T1000 (cell line): ENCODE measurements around the gene DES.

Source experiments
- DNase-seq: peaks from one replicate; lab custom pipeline; 2025; ENCODE audit warnings: mixed read lengths; lab: John Stamatoyannopoulos, UW

Gene DES

DNA sequence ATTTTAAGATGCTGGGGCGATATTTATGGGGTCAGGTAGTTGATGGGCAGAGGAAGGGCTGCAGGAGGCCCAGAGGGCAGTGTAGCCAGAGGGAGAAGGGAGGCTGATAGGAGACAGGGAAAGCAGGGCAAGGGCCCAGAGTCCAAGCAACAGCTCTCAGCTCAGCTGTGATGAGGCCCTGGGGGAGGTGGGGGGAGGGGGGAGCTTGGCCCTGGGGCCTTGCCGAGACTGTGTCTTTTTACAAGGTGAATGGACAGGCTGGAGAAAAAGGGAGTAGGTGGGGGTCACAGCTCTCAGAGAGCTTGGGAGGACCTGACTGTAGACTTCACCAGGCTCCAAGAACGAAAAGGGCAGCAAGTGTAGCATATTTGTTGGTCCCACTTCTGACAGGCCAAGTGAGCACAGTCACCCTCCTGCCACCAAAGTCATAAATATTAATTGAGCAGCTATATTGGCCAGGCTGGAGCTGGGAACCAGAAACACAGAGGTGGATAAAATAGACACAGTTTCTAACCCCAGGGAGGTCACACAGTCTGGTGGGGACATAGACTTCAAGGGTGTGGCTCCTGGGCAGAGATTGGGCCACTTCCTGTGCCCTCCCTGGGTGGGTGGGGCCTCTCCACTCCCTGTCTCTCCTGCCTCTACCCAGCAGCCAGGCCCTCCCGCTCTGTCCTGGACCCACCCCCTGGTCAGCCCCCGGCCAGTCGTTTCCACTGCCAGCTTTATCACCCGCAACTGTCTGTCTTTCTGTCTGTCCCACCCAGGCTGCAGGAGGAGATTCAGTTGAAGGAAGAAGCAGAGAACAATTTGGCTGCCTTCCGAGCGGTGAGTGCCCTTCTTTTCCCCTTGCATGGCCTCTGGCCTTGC lies 1.4 kb downstream of the DES start:
- DNase-seq: no peak

- DNase-seq: no peak
Measured at GRCh38 chr2:219420687-219421086, 2.5 kb downstream of the DES start.

DNA sequence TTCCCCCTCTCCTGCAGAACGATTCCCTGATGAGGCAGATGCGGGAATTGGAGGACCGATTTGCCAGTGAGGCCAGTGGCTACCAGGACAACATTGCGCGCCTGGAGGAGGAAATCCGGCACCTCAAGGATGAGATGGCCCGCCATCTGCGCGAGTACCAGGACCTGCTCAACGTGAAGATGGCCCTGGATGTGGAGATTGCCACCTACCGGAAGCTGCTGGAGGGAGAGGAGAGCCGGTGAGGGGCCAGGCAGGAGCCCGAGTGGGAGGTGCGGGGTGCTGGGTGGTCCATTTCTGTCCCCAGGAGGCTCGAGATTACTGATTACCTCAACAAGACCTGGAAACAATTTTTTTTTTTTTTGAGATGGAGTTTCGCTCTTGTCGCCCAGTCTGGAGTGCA lies 3.1 kb downstream of the DES start:
- DNase-seq: no peak

DNA sequence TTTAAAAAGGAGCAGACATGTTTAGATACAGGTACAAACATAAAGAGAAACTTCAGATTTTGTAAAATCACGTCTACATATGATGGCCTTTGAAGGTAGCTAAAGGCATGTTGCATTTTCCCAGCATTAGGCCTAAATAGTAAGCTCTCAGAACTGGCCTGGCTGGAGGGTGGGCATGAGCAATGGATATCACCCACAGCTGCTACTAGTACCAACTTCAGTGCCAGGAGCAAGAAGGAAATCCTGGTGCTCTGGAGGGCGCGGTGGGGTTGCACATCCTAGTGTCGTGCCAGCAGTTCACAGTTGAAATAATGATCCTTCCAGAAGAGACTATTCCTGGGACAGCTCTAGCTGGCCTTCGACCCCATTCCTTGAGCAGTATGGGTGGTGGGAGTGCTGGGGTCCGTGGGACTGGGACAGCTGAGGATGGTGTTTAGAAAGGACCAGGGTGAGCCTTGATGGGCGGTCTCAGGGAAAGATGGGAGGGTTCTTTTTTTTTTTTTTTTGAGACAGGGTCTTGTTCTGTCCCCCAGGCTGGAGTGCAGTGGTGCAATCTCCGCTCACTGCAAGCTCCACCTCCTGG lies 4.9 kb downstream of the DES start:
- no peak for DNase-seq

- DNase-seq: no peak
Measured at GRCh38 chr2:219423652-219424377, 5.6 kb downstream of the DES start.

DNA sequence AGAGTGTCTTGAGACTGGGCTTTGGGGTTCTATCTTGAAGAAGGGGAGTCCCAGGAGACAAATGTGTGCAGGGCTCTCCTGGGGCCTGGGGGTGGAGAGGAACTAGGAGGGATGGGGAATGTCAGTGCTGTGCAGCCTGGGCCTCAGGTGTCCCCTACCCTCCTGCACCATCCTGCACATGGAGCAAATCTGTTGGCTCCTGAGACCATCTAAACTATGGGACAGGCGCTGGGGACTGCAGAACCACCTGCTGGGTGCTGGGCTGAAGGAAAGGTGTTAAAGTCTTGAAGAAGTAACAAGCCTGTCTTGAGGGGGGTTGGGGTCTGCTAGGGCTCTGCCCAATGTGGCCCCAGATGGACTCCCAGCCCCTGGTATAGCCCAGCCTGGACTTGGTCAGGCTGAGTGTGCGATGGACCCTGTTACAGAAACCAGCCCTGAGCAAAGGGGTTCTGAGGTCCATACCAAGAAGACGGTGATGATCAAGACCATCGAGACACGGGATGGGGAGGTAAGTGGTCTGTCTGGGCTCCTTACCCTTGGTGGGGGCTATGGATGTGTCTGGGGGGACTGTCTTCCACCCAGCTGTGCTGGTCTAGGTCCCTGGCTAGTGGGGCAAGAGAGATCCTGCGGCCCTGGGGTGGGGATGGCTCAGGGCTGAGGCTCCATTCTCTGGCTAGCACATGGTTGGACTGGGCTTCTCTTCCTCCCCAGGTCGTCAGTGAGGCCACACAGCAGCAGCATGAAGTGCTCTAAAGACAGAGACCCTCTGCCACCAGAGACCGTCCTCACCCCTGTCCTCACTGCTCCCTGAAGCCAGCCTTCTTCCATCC lies 7.3 kb downstream of the DES start:
- no peak for DNase-seq

DNA sequence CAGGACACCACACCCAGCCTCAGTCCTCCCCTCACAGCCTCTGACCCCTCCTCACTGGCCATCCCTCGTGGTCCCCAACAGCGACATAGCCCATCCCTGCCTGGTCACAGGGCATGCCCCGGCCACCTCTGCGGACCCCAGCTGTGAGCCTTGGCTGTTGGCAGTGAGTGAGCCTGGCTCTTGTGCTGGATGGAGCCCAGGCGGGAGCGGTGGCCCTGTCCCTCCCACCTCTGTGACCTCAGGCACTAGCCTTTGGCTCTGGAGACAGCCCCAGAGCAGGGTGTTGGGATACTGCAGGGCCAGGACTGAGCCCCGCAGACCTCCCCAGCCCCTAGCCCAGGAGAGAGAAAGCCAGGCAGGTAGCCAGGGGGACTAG lies 7.9 kb downstream of the DES start:
- no peak for DNase-seq

DNA sequence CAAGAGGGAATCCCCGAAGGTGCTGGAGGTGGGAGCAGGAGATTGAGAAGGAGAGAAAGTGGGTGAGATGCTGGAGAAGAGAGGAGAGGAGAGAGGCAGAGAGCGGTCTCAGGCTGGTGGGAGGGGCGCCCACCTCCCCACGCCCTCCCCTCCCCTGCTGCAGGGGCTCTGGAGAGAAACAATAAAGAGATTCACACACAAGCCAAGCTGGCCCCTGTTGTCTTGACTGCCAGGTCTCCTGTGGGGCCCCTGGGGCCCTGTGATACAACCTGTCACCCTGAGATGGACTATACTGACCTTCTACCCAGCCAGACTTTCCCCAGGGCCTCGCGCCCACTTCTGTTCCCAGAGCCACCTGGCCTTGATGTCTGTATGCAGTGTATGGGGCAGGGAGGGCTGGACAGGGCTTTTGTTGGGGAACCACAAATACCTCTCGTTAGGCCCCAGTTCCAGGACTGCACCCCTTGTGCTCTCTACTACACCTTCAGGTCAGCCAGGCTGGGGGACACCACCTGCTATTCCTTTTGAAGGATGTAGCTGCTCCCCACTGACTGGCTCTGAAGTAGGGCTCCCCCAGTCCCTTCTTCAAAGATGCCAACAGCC lies 8.5 kb downstream of the DES start:
- no peak for DNase-seq

GRCh38 chr2:219428469-219428868 lies 10.3 kb downstream of the DES start:
- DNase-seq: no peak

DNA sequence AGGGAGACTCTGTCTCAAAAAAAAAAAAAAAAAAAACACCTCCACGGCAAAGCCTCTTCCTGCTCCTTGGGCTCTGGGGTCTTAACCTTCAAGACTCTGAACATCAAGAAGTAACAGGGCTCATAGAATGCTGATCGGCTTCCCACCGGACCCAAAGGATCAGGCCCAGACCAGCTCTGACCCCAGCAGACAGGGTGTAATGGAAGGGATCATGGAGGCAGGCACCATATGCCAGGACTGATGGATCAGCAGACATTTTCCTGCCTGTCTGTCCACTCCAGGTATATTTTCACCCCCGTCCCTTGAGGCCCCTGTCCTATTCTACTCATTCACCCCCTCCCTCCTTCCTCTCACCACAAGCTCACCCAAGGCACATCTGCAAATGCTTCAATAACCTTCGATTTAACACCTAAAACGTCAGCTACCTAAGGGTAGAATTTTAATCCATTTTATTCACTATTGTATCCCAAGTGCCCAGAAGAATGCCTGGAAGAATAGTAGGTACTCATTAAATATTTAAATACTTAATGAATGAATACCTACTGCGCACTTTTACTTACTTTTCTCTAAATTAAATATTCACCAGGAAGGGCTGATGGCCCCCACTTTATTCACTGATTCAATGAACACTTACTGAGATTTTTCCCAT lies 11.9 kb downstream of the DES start:
- DNase-seq: no peak

- DNase-seq: no peak
Measured at GRCh38 chr2:219430633-219431615, 12.7 kb downstream of the DES start.

DNA sequence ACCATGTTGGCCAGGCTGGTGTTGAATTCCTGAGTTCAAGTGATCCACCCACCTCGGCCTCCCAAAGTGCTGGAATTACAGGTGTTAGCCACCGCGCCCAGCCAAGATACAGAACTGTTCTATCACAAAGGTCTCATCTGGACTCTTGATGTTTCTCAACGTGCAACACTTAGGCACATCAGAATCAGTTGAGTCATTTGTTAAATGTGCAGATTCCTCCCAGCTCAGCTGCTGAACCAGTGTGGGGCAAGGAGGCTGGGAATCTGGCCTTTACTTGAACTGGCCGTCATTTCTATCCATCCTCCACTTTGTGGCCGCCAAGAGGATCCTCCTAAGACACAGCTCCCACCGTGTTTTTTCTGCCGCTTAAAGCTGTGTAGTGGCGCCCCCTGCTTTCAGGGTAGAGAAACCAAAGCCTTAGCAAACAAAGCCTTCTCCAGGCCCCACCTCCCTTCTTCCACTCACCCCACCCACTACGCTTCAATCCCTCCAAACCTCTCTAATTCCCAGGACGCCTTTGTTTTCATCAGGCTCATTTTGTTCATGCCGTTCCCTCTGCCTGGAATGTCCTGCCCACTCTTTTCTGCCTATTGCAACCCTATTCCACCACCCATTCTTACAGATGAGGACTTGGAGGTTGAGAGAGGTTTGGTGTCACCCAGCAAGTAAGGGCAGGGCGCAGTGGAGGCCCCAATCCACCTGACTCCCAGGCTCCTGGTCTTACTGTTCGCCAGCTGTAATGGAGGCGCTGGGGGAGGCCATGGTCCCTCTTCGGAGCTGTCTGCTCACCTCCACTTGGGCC lies 15.7 kb downstream of the DES start:
- no peak for DNase-seq

DNA sequence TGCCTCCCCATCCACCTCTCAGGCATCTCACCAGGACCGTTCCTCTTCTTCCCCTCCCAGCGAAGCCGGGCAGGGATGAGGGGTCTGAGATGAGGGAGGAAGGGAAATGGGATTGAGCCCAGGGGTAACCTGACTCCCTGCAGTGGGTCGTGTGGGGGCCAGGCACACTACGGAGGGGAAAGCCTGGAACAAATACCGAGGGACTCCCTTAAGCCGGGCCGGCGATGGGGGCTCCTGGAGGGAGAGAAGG lies 16.2 kb downstream of the DES start:
- DNase-seq: no peak

- DNase-seq: no peak
Measured at GRCh38 chr2:219434718-219435525, 16.7 kb downstream of the DES start, which contains the start of gene SPEG. Gene SPEG, plus strand, starts transcription at chr2:219434843. Its CDS starts 135 bp downstream, at chr2:219434978.

DNA sequence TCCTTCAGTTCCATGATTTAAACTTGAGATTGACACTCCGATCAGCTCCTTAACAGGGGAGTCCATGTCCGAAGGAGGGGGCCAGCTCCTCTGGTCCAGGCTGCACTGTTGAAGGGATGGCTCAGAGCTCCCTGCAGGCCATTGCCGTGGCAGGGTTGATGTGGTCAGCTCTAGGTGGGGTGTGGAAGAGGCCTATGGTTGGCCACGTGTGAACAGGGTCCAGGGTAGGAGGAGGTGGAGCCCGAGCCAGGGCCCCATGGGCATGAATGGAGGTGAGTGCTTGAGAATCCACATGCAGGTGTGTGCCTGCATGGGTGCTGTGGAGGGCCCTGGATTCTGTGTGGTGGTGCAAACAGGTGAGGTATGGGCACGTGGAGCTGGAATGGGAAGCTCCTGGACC lies 17.5 kb downstream of the DES start:
- no peak for DNase-seq

DNA sequence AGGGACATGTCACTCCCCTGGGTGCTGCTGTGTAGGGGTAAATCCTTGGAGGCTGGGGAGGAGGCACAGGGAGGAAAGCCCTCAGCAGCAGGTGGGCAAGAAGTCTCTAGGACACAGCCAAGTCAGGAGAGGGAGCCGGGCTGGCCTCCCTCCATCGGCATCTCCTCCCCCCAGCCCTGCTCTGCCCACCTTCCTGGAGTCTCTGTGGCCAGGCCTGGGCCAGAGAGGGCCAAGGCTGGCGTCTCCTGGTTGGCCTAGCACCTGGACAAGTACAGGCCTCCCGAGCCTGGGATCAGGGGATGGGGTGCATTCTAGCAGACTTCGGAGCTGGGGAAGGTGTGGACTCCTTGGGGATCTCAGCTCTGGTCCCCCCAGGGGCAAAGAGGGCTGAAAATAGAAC lies 18.3 kb downstream of the DES start:
- no peak for DNase-seq

DNA sequence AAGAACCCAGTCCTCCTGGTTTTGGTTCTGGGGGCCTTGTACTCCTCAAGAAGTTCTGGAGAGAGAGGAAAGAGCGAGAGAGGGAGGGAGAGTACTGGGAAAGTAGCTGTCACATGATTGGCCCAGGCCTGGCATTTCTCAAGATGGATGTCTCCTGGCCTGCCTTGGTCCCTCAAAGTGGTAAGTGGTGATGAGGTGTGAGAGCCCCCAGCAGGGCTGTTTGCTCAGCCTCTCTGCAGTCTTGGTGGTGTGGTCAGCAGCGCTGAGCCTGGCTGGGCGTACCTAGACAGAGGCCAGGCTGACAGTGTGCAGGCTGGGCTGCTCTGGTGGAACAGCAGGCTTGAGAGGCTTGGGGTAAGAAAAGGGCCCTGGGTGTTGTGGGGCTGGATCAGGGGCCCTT lies 19.0 kb downstream of the DES start:
- DNase-seq: no peak

DNA sequence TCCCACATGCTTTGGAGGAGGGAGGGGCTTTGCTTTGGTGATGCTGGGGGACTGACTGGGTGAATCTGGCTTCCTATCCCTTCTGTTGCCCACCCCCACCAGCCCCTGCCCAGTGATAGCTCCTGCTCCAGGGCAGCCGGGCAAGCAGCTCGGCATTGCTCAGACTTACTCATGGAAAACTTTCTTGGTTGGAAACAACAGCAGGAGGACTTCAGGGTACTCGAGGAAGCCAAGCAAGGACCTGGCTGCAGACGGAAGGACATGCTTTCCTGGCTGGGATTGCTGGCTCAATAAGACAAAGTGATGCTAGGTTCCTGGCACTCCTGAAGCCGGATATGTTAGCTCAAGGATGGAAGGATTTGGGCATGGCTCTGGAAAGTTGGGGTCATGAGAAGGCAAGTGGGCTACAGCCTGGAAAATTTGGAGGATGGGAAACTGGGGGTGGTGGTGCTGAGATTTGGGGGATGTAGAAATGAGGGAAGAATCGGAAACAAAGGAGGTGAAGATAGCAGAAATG lies 19.6 kb downstream of the DES start:
- no peak for DNase-seq
